HG03045 (cell line): ENCODE measurements around the gene ZNF74.
"Not testable (repeated sequence)": the region's sequence is repeated elsewhere in the genome, so short reads cannot be mapped to it uniquely, and the experiment has no call there.

ENCODE experiments used
- ATAC-seq: cut with Tn5 transposase; IDR thresholded peaks from one replicate; pipeline ENCODE4 v1.9.1; 2021; ENCODE audit warnings: mild to moderate bottlenecking, moderate library complexity; ENCODE audit not compliant: unreplicated experiment

ZNF74 gene

GRCh38 chr22:20393705-20394476 is at the start of gene ZNF74:
TSS of gene ZNF74 (plus strand) at chr22:20394151. CDS start at chr22:20394629, 478 bp downstream.
- peak; percentile 74 for ATAC-seq

- ATAC-seq: not testable (repeated sequence)
Observed at GRCh38 chr22:20346553-20346952, 47.4 kb upstream of the ZNF74 start.

- ATAC-seq: not testable (repeated sequence)
Observed at GRCh38 chr22:20352536-20352935, 41.4 kb upstream of the ZNF74 start.

- ATAC-seq: no peak
Observed at GRCh38 chr22:20354238-20354975, 39.5 kb upstream of the ZNF74 start.

- not testable (repeated sequence) for ATAC-seq
Observed at GRCh38 chr22:20355939-20356636, 37.9 kb upstream of the ZNF74 start.

GRCh38 chr22:20356906-20357305 is 37.0 kb upstream of the ZNF74 start:
- ATAC-seq: not testable (repeated sequence)

GRCh38 chr22:20357967-20358366 is 36.0 kb upstream of the ZNF74 start:
- ATAC-seq: not testable (repeated sequence)

GRCh38 chr22:20358503-20359239 is 35.3 kb upstream of the ZNF74 start:
- not testable (repeated sequence) for ATAC-seq

- not testable (repeated sequence) for ATAC-seq
Observed at GRCh38 chr22:20360261-20360660, 33.7 kb upstream of the ZNF74 start.

GRCh38 chr22:20360866-20361751 is 32.8 kb upstream of the ZNF74 start:
- ATAC-seq: not testable (repeated sequence)

- ATAC-seq: not testable (repeated sequence)
Observed at GRCh38 chr22:20361752-20362229, 32.2 kb upstream of the ZNF74 start.

GRCh38 chr22:20362403-20362802 is 31.5 kb upstream of the ZNF74 start:
- ATAC-seq: not testable (repeated sequence)

- not testable (repeated sequence) for ATAC-seq
Observed at GRCh38 chr22:20364335-20365260, 29.4 kb upstream of the ZNF74 start.

GRCh38 chr22:20366841-20367240 is 27.1 kb upstream of the ZNF74 start:
- not testable (repeated sequence) for ATAC-seq

GRCh38 chr22:20368875-20369274 is 25.1 kb upstream of the ZNF74 start:
- ATAC-seq: not testable (repeated sequence)

GRCh38 chr22:20371687-20372086 is 22.3 kb upstream of the ZNF74 start:
- ATAC-seq: not testable (repeated sequence)

- ATAC-seq: not testable (repeated sequence)
Observed at GRCh38 chr22:20372406-20372854, 21.5 kb upstream of the ZNF74 start.

GRCh38 chr22:20373195-20373706 is 20.7 kb upstream of the ZNF74 start:
- not testable (repeated sequence) for ATAC-seq
